Astrocyte (in vitro differentiated cells and primary cell): Measurements from ENCODE around the gene CARS1.

ENCODE experiments used
- EZH2 ChIP-seq: IDR thresholded peaks from 2 replicates; pipeline ENCODE4 v1.6.1; 2012; ENCODE audit warnings: mild to moderate bottlenecking, low read length, inconsistent platforms; ENCODE audit not compliant: insufficient read depth
- TF ChIP-seq, protein P1 (sequence below): IDR thresholded peaks from 2 replicates; pipeline ENCODE4 v1.5.1; 2011; ENCODE audit warnings: low read depth, mild to moderate bottlenecking, inconsistent platforms, low read length, moderate library complexity; ENCODE audit not compliant: insufficient read depth

GRCh38 chr11:2968341-2968900 is 88.8 kb downstream of the CARS1 start:
- TF ChIP-seq, protein P1, sequence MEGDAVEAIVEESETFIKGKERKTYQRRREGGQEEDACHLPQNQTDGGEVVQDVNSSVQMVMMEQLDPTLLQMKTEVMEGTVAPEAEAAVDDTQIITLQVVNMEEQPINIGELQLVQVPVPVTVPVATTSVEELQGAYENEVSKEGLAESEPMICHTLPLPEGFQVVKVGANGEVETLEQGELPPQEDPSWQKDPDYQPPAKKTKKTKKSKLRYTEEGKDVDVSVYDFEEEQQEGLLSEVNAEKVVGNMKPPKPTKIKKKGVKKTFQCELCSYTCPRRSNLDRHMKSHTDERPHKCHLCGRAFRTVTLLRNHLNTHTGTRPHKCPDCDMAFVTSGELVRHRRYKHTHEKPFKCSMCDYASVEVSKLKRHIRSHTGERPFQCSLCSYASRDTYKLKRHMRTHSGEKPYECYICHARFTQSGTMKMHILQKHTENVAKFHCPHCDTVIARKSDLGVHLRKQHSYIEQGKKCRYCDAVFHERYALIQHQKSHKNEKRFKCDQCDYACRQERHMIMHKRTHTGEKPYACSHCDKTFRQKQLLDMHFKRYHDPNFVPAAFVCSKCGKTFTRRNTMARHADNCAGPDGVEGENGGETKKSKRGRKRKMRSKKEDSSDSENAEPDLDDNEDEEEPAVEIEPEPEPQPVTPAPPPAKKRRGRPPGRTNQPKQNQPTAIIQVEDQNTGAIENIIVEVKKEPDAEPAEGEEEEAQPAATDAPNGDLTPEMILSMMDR: no peak
- TF ChIP-seq EZH2: no peak
